Esophagus muscularis mucosa (tissue), 3 donors: Measurements from ENCODE around the gene TNFRSF21.

Source experiments
- CTCF ChIP-seq, 3 experiments: fragments of 200-600 bp in 2 of 3; fragments of 450-650 bp in 1 of 3; sonication (generic) in 2 of 3; IDR thresholded peaks; one replicate each; pipeline ENCODE4 v1.5.1; 2017 to 2019; ENCODE audit warnings: antibody characterized with exemption in 3 of 3, mild to moderate bottlenecking in 2 of 3, moderate library complexity in 1 of 3
- POLR2A ChIP-seq: fragments of 450-650 bp; IDR thresholded peaks from one replicate; pipeline ENCODE4 v1.6.1; 2017; ENCODE audit warnings: antibody characterized with exemption, moderate library complexity, mild to moderate bottlenecking, low read depth

- TF ChIP-seq POLR2A (no peak), CTCF (IDR thresholded peaks at IDR 0.05) (no peak)
These were observed 70.2 kb downstream of the TNFRSF21 start for GRCh38 chr6:47239546-47239945.
